HG03378 (cell line): ENCODE measurements around the gene JAK1.

Experiments used
- ATAC-seq: cut with Tn5 transposase; IDR thresholded peaks from one replicate; pipeline ENCODE4 v1.9.1; 2021; ENCODE audit warnings: mild to moderate bottlenecking, moderate library complexity; ENCODE audit not compliant: unreplicated experiment

Gene JAK1

GRCh38 chr1:64801851-64802523 is 164.4 kb downstream of the JAK1 start:
- no peak for ATAC-seq

- no peak for ATAC-seq
These were observed 167.5 kb downstream of the JAK1 start for GRCh38 chr1:64798872-64799271.

DNA sequence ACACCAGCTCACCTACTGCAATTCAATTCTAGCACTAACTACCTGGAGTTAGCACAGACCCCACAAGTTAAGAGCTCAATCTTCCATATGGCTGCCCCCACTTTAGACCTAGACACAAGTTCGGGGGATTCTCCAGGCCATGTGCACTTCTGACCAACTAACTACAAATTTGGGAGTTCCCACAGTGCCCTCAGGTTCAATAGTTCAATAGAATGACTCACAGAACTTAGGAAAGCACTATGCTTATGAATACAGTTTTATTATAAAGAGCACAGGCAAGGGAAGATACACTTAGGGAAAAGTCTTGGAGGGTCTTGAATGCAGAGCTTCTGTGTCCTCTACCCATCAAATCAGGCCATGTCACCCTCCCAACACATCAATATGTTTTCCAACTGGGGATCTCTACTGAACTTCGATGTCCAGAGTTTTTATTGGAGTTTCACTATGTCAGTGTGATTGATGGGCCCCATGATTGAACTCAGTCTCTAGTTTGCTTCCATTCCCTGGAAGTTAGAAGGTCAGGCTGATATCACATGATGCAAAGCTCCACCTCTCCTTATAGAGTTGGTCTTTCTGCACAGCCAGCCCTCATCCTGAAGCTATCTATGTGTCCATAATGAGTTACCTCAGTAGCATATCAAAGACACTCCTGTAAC is 175.4 kb downstream of the JAK1 start:
- ATAC-seq: no peak
